ENCODE data around the gene LDLRAD4. TPM values are rescaled to one million over a fixed set of nuclear protein-coding genes. Genes with fewer than 3 reads are reported as not detected.

Gene LDLRAD4
- total RNA-seq, 1 donor from 2014 or later, result 34.1 TPM

DNA sequence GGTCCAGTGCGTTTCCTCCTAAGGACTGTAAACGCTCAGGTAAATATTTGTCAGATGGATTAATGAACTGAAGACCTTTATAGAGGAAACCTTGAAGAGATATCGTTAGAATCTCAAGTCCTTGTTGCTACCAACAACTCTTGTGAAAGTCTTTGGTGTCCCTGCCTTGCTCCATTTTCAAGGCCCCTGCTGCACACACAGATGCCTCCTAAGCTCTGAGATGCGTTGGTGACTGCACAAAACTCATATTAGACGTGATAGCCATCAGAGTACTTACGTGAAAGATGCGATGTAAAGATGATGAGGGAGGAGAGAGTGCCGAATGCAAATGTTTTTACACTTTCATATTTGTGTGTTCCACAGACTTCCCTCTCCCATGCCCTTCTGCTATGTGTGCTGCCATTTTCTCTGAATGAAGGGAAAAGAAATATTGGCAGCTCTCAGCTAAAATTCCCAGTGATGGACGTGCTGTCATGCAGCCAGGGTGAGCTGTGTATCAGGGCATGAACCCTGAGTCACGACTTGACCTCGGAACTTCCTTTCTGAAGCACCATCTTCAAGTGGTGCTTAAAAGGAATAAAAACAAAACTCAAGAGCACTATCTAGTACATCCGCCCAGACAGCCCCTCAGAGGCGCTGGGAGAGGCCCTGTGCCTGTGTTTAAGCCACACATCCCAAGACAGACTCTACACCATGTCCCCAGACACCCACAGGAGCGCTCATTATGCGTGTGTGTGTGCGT is 390.4 kb downstream of the LDLRAD4 start:
- H3K9me3 Mint-ChIP-seq (ENCODE audit: unreplicated experiment), result no peaks in the 10 kb centered on the region

DNA sequence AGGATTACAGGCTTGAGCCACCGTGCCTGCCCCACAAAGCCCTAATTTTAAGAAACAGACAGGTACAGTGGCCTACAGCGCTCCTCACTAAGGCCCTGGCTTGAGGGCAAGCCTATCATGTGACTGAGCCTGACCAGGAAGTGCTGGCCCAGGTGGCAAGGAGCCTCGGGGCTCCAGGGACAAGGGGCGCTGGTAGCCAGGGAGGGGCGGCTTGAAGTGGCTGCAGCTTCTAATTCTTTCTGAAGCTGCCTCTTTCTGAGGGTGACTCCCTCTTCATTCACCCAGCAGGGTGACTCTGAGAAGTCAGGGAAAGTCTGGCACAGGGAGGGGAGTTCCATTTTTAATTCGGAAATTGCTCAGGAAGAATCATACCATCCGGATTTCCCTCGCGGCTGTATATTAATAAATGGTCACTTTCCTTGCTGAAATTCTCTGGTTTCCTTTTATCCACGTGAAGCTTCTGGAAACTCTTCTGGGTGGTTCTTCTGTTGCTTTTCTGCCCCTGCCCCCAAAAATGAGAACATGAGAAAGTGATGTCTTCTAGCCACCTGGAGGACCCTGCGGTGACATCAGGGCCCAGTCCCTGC is 392.1 kb downstream of the LDLRAD4 start:
- no peak for DNase-seq (ENCODE audit: low spot score)
- peaks cover 28% of the 10 kb centered on the region for H3K4me1 Mint-ChIP-seq (ENCODE audit: unreplicated experiment)
- H3K9me3 Mint-ChIP-seq (ENCODE audit: unreplicated experiment), result no peaks in the 10 kb centered on the region
- no peak overlapping the region for H3K4me3 Mint-ChIP-seq (ENCODE audit: unreplicated experiment)
- peak overlapping the region; percentile 80 for H3K27ac Mint-ChIP-seq (ENCODE audit: unreplicated experiment)
- H3K27me3 Mint-ChIP-seq (ENCODE audit: unreplicated experiment), result peaks cover 10% of the 10 kb centered on the region
- TF ChIP-seq, protein P1, sequence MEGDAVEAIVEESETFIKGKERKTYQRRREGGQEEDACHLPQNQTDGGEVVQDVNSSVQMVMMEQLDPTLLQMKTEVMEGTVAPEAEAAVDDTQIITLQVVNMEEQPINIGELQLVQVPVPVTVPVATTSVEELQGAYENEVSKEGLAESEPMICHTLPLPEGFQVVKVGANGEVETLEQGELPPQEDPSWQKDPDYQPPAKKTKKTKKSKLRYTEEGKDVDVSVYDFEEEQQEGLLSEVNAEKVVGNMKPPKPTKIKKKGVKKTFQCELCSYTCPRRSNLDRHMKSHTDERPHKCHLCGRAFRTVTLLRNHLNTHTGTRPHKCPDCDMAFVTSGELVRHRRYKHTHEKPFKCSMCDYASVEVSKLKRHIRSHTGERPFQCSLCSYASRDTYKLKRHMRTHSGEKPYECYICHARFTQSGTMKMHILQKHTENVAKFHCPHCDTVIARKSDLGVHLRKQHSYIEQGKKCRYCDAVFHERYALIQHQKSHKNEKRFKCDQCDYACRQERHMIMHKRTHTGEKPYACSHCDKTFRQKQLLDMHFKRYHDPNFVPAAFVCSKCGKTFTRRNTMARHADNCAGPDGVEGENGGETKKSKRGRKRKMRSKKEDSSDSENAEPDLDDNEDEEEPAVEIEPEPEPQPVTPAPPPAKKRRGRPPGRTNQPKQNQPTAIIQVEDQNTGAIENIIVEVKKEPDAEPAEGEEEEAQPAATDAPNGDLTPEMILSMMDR (IDR thresholded peaks at IDR 0.05; ENCODE audit: unreplicated experiment), result no peak
- peaks cover 8% of the 10 kb centered on the region for H3K36me3 Mint-ChIP-seq (ENCODE audit: low read depth, unreplicated experiment)

More for the DNA sequence above, 390.4 kb downstream of the LDLRAD4 start:
- Mint-ChIP-seq H3K27me3 (ENCODE audit: unreplicated experiment) (peaks cover 5% of the 10 kb centered on the region), H3K27ac (ENCODE audit: unreplicated experiment) (no peak overlapping the region), H3K4me1 (ENCODE audit: unreplicated experiment) (peaks cover 21% of the 10 kb centered on the region), H3K36me3 (ENCODE audit: low read depth, unreplicated experiment) (peaks cover 8% of the 10 kb centered on the region), H3K4me3 (ENCODE audit: unreplicated experiment) (no peak overlapping the region)
- DNase-seq (ENCODE audit: low spot score), result no peak
- TF ChIP-seq, protein P1 (IDR thresholded peaks at IDR 0.05; ENCODE audit: unreplicated experiment), result no peak

DNA sequence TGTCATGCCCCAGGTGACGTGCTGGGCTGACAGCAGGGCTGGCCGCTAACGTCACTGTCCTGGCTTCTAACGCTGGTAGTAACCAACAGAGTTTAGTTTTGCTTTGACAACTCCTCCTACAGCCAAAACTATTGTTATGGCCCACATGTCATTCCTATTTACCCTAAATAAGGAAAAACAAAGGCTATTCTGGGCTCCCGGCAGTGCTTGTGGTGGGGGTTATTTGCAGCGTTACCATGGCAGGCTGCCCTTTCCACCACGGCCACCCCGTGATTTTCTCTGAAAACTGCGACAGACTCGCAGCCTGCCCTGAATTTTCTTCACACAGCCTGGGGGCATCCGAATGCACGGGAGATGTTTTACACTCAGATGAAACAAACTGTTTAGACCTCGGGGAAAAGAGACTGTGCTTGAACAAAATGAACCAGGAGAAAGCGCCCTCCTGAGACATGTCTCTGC is 392.6 kb downstream of the LDLRAD4 start:
- peaks cover 28% of the 10 kb centered on the region for H3K4me1 Mint-ChIP-seq (ENCODE audit: unreplicated experiment)
- H3K4me3 Mint-ChIP-seq (ENCODE audit: unreplicated experiment), result peak overlapping the region; percentile 33
- H3K27me3 Mint-ChIP-seq (ENCODE audit: unreplicated experiment), result peaks cover 10% of the 10 kb centered on the region
- DNase-seq (ENCODE audit: low spot score), result peak; percentile 21
- H3K27ac Mint-ChIP-seq (ENCODE audit: unreplicated experiment), result peak overlapping the region; percentile 80
- H3K36me3 Mint-ChIP-seq (ENCODE audit: low read depth, unreplicated experiment), result peaks cover 8% of the 10 kb centered on the region
- no peaks in the 10 kb centered on the region for H3K9me3 Mint-ChIP-seq (ENCODE audit: unreplicated experiment)
- TF ChIP-seq, protein P1 (IDR thresholded peaks at IDR 0.05; ENCODE audit: unreplicated experiment), result no peak

DNA sequence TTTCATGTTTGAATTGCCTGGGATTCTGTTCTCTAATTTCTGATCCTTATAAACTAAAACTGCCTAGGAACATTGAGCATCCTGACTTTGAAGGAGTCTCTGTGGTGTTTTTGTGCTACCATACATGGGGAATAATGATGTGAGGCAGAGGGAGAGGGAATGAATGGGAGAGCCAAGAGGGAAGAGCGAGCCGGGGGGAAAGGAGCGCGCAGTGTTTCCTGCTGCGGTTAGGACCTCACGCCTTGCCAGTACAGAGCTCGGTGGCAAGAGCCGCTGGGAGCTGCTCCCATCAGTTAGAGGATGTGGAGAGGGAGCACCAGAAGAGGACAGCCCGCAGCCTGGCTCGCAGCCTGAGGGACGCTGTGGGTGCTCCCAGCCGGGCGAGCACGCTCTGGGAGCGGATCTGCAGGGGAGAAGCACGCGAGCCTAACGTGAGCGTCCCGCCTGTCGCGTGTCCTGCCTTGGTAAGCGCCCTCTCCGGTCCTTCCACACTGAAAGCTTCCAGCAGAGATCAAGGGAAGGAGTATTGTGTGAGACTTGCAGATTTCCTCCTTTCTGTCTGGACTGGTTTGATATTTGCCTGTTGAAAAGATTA is 393.1 kb downstream of the LDLRAD4 start:
- peak; percentile 25 for DNase-seq (ENCODE audit: low spot score)
- peaks cover 28% of the 10 kb centered on the region for H3K4me1 Mint-ChIP-seq (ENCODE audit: unreplicated experiment)
- no peaks in the 10 kb centered on the region for H3K9me3 Mint-ChIP-seq (ENCODE audit: unreplicated experiment)
- H3K36me3 Mint-ChIP-seq (ENCODE audit: low read depth, unreplicated experiment), result peaks cover 8% of the 10 kb centered on the region
- H3K27me3 Mint-ChIP-seq (ENCODE audit: unreplicated experiment), result peaks cover 10% of the 10 kb centered on the region
- H3K27ac Mint-ChIP-seq (ENCODE audit: unreplicated experiment), result peak overlapping the region; percentile 80
- TF ChIP-seq, protein P1 (IDR thresholded peaks at IDR 0.05; ENCODE audit: unreplicated experiment), result no peak
- peak overlapping the region; percentile 33 for H3K4me3 Mint-ChIP-seq (ENCODE audit: unreplicated experiment)
